GM12801 (cell line): Measurements from ENCODE around the gene LOXL3.

Experiments used
- TF ChIP-seq, protein P1 (sequence below): IDR thresholded peaks from one replicate; pipeline ENCODE4 v1.5.1; 2011; ENCODE audit warnings: control low read depth; ENCODE audit not compliant: insufficient read length; ENCODE audit errors: extremely low read depth

Gene LOXL3

DNA sequence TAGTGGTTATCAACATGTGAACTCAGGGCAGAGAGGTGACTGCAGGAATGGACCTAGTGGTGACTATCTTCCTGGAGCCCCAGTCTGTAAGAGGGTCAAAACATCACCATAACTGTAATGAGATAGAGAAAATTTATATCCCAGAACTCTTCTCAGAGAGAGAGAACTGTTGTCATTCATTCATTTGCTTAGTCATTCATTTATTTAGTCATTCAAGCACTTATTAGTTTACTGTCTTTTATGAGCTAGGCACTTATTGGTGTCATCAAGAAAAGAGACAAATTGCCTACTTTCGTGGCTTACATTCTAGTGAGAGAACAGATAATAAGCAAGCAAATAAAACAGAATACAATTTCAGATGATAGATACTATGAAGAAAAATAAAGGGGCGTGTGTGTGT, 34.9 kb upstream of the LOXL3 start:
- TF ChIP-seq, protein P1, sequence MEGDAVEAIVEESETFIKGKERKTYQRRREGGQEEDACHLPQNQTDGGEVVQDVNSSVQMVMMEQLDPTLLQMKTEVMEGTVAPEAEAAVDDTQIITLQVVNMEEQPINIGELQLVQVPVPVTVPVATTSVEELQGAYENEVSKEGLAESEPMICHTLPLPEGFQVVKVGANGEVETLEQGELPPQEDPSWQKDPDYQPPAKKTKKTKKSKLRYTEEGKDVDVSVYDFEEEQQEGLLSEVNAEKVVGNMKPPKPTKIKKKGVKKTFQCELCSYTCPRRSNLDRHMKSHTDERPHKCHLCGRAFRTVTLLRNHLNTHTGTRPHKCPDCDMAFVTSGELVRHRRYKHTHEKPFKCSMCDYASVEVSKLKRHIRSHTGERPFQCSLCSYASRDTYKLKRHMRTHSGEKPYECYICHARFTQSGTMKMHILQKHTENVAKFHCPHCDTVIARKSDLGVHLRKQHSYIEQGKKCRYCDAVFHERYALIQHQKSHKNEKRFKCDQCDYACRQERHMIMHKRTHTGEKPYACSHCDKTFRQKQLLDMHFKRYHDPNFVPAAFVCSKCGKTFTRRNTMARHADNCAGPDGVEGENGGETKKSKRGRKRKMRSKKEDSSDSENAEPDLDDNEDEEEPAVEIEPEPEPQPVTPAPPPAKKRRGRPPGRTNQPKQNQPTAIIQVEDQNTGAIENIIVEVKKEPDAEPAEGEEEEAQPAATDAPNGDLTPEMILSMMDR = no peak

DNA sequence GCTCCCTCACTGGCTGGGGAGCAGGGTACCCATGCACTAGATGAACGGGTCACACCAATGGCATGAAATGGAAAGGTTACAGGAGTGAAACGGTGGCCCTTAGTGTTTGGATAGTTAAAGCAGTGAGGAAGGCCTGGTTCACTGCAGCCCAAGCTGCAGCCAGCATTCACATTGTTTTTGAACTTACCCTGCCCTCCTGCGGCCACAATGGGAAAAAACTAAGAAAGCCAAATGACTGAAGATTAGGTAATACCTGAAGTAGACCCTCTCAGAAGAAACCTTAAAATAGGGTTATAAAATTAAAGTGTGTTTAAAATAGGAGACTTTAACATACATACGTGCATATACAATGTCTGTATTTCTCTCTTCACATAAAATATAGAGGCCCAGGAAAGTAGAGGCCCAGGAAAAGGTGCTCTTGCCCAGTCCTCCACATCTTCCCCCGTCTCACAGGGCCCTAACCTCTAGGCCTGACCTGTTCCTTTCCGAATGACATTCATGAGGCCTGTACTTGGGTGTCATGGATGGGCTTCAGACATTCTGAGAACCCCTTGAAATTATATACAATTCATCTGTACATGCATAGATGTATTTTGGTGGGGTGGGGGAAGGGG, 34.0 kb upstream of the LOXL3 start:
- TF ChIP-seq, protein P1 = no peak

DNA sequence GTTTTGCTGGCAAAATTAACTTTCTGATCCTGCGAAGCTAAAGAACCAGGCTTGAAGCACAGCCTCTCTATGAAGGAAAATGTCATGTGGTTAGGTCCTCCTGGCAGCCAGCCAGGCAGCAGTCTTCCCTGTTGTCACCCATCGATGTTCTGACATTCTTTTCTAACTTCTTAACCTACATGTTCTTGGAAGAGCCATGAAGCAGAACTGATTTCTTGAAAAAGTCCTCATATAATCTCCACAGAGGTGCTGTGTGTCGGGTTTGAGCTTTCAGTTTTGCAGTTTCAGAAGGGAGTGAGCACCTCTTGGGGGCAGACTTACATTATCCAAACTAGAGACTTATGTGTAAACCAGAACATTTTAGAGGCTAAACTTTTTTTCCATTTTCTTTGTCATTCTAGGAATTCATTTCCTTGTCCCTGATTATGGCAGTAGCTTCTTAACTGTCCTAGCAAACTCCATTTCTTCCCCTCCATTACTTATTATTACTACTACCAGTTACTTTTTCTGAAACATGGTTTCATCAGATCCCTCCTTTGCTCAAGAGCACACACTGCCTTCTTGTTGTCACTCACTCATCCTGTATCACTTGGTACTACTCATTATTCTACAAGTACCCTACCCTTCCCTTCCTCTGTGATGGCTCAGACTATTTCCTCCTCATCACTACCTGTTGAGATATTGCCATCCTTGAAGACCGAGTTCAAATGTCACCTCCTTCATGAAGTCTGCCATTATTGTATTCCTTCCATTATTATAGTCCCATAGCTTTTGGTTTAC, 31.9 kb upstream of the LOXL3 start:
- TF ChIP-seq, protein P1 = no peak

GRCh38 chr2:74584088-74584645, 30.4 kb upstream of the LOXL3 start:
- TF ChIP-seq, protein P1 = no peak

- TF ChIP-seq, protein P1 = no peak
These were observed 29.8 kb upstream of the LOXL3 start for GRCh38 chr2:74583504-74583903.

- TF ChIP-seq, protein P1 = no peak
These were observed 28.4 kb upstream of the LOXL3 start for GRCh38 chr2:74582184-74582583.

- TF ChIP-seq, protein P1 = no peak
These were observed 27.7 kb upstream of the LOXL3 start for GRCh38 chr2:74581463-74581862.
